GM18511 (cell line): ENCODE measurements around the gene PDE6D.
A peak's percentile ranks its signal among the peaks of the same experiment; 100 is the strongest.
"Not testable (repeated sequence)": the region's sequence is repeated elsewhere in the genome, so short reads cannot be mapped to it uniquely, and the experiment has no call there.

Experiments used
- ATAC-seq: cut with Tn5 transposase; IDR thresholded peaks from one replicate; pipeline ENCODE4 v1.9.1; 2021; ENCODE audit warnings: mild to moderate bottlenecking, moderate library complexity; ENCODE audit not compliant: unreplicated experiment

PDE6D gene

GRCh38 chr2:231720987-231721966 lies 59.8 kb downstream of the PDE6D start:
- peak; percentile 85 for ATAC-seq

- peak; percentile 8 for ATAC-seq
Observed at GRCh38 chr2:231720292-231720986, 60.6 kb downstream of the PDE6D start.

- ATAC-seq: no peak
Observed at GRCh38 chr2:231718799-231719198, 62.3 kb downstream of the PDE6D start.

- no peak for ATAC-seq
Observed at GRCh38 chr2:231717281-231718171, 63.6 kb downstream of the PDE6D start.

- no peak for ATAC-seq
Observed at GRCh38 chr2:231716666-231717280, 64.3 kb downstream of the PDE6D start.

GRCh38 chr2:231715988-231716616 lies 65.0 kb downstream of the PDE6D start:
- no peak for ATAC-seq

GRCh38 chr2:231715499-231715837 lies 65.6 kb downstream of the PDE6D start:
- no peak for ATAC-seq

- ATAC-seq: no peak
Observed at GRCh38 chr2:231714639-231715498, 66.2 kb downstream of the PDE6D start.

GRCh38 chr2:231713730-231714638 lies 67.1 kb downstream of the PDE6D start:
- peak; percentile 31 for ATAC-seq

- not testable (repeated sequence) for ATAC-seq
Observed at GRCh38 chr2:231713406-231713729, 67.7 kb downstream of the PDE6D start.

GRCh38 chr2:231712451-231713021 lies 68.5 kb downstream of the PDE6D start:
- ATAC-seq: not testable (repeated sequence)

- ATAC-seq: no peak
Observed at GRCh38 chr2:231711677-231712450, 69.2 kb downstream of the PDE6D start.

GRCh38 chr2:231710799-231711676 lies 70.0 kb downstream of the PDE6D start:
- no peak for ATAC-seq

GRCh38 chr2:231709981-231710798 lies 70.9 kb downstream of the PDE6D start:
- peak; percentile 25 for ATAC-seq

- ATAC-seq: no peak
Observed at GRCh38 chr2:231709636-231709980, 71.5 kb downstream of the PDE6D start.
